IMR-90 (cell line): Measurements from ENCODE around the gene NRP2. TPM values are rescaled to one million over a fixed set of nuclear protein-coding genes. Genes with fewer than 3 reads are reported as not detected.

Experiments
- ATAC-seq: fragments of 200-7000 bp; cut with Tn5 transposase; 2 replicates; pipeline ENCODE4 v1.9.1; 2020; ENCODE audit warnings: low read depth, mild to moderate bottlenecking, moderate library complexity
- BruUV-seq: library from RNA; stranded (reverse); fragments of 400-500 nt; replicated peaks from 2 replicates; lab custom pipeline; 2021; lab: Mats Ljungman, UMichigan
- CTCF ChIA-PET: fragments of 300-600 bp; formaldehyde crosslinking; extraction: SDS; loops from one replicate; lab custom pipeline; 2021; ENCODE audit warnings: antibody characterized with exemption; lab: Yijun Ruan, JAX
- POLR2A ChIA-PET: fragments of 300-600 bp; sonication (Branson Sonifier 250); formaldehyde crosslinking; loops from one replicate; lab custom pipeline; 2022; ENCODE audit warnings: antibody characterized with exemption; ENCODE audit not compliant: unreplicated experiment; lab: Charles Lee
- DNase-seq: peaks from one replicate; pipeline ENCODE4 v3.0.0; 2013
- H2AFZ ChIP-seq: replicated peaks from 2 replicates; pipeline ENCODE3; 2013; ENCODE audit warnings: low read length, mild to moderate bottlenecking; ENCODE audit not compliant: poor library complexity
- H2AK5ac ChIP-seq: 2 replicates; pipeline ENCODE4 v1.6.1; 2013; ENCODE audit warnings: low read depth, low read length, inconsistent platforms
- H2AK9ac ChIP-seq: replicated peaks from 2 replicates; pipeline ENCODE3; 2013; ENCODE audit warnings: mild to moderate bottlenecking, low read depth, low read length, moderate library complexity; ENCODE audit not compliant: poor library complexity
- H2BK120ac ChIP-seq: 2 replicates; pipeline ENCODE4 v1.6.1; 2013; ENCODE audit warnings: low read depth, low read length, inconsistent platforms
- H2BK15ac ChIP-seq: 3 replicates; pipeline ENCODE4 v1.6.1; 2013; ENCODE audit warnings: low read depth, low read length, inconsistent platforms
- H2BK20ac ChIP-seq: 2 replicates; pipeline ENCODE4 v1.6.1; 2013; ENCODE audit warnings: low read depth, mild to moderate bottlenecking, inconsistent platforms, low read length, moderate library complexity
- H2BK5ac ChIP-seq: 2 replicates; pipeline ENCODE4 v1.6.1; 2013; ENCODE audit warnings: mild to moderate bottlenecking, low read depth, low read length, inconsistent platforms; ENCODE audit not compliant: poor library complexity, severe bottlenecking
- H3K14ac ChIP-seq: replicated peaks from 2 replicates; pipeline ENCODE4 v1.6.1; 2013; ENCODE audit warnings: low read depth, low read length, inconsistent platforms
- H3K18ac ChIP-seq: 2 replicates; pipeline ENCODE4 v1.6.1; 2013; ENCODE audit warnings: low read depth, low read length, control low read depth
- H3K23ac ChIP-seq: 2 replicates; pipeline ENCODE4 v1.6.1; 2013; ENCODE audit warnings: low read depth, low read length, inconsistent platforms
- H3K27ac ChIP-seq: 2 replicates; pipeline ENCODE4 v1.5.1; 2013; ENCODE audit warnings: mild to moderate bottlenecking, control low read depth, low read length; ENCODE audit not compliant: insufficient read depth
- H3K27me3 ChIP-seq: 2 replicates; pipeline ENCODE4 v1.6.1; 2013; ENCODE audit warnings: low read length; ENCODE audit not compliant: control insufficient read depth, insufficient read depth
- H3K36me3 ChIP-seq: 2 replicates; pipeline ENCODE4 v1.6.1; 2013; ENCODE audit warnings: low read length, mixed read lengths; ENCODE audit not compliant: control insufficient read depth, insufficient read depth
- H3K4ac ChIP-seq: 2 replicates; pipeline ENCODE4 v1.6.1; 2013; ENCODE audit warnings: low read depth, low read length, inconsistent platforms
- H3K4me1 ChIP-seq: 2 replicates; pipeline ENCODE4 v1.6.1; 2013; ENCODE audit warnings: low read length, mixed read lengths; ENCODE audit not compliant: control insufficient read depth, insufficient read depth
- H3K4me2 ChIP-seq: 2 replicates; pipeline ENCODE4 v1.6.1; 2013; ENCODE audit warnings: low read depth, mild to moderate bottlenecking, control low read depth, low read length, moderate library complexity
- H3K4me3 ChIP-seq: 2 replicates; pipeline ENCODE4 v1.5.1; 2013; ENCODE audit warnings: low read depth, mild to moderate bottlenecking, control low read depth, low read length, moderate library complexity; ENCODE audit not compliant: insufficient read depth
- H3K56ac ChIP-seq: 2 replicates; pipeline ENCODE4 v1.6.1; 2013; ENCODE audit warnings: low read length, inconsistent platforms; ENCODE audit not compliant: insufficient read depth; ENCODE audit errors: extremely low read depth
- H3K79me1 ChIP-seq, 2 experiments: 2 replicates each; pipeline ENCODE4 v1.6.1; 2013; ENCODE audit warnings: low read length in 2 of 2, inconsistent platforms in 1 of 2, low read depth in 1 of 2
- H3K9ac ChIP-seq: 2 replicates; pipeline ENCODE4 v1.6.1; 2013; ENCODE audit warnings: low read depth, low read length, control low read depth
- H3K9me1 ChIP-seq: 2 replicates; pipeline ENCODE4 v1.6.1; 2013; ENCODE audit warnings: low read length, inconsistent platforms; ENCODE audit not compliant: insufficient read depth
- H3K9me3 ChIP-seq: 2 replicates; pipeline ENCODE4 v1.6.1; 2013; ENCODE audit warnings: low read length; ENCODE audit not compliant: control insufficient read depth, insufficient read depth
- H4K20me1 ChIP-seq: 2 replicates; pipeline ENCODE4 v1.6.1; 2013; ENCODE audit warnings: low read length, inconsistent platforms; ENCODE audit not compliant: insufficient read depth
- H4K5ac ChIP-seq: 2 replicates; pipeline ENCODE4 v1.6.1; 2013; ENCODE audit warnings: mild to moderate bottlenecking, low read depth, low read length, control low read depth
- H4K8ac ChIP-seq, 2 experiments: 2 replicates each; pipeline ENCODE4 v1.6.1; 2013; ENCODE audit warnings: low read depth in 2 of 2, low read length in 2 of 2, control low read depth in 1 of 2, inconsistent platforms in 1 of 2
- H4K91ac ChIP-seq: 2 replicates; pipeline ENCODE4 v1.6.1; 2013; ENCODE audit warnings: low read depth, low read length, inconsistent platforms; ENCODE audit not compliant: insufficient read depth
- BHLHE40 ChIP-seq: fragments of 150-350 bp; IDR thresholded peaks from 2 replicates; pipeline ENCODE4 v1.6.1; 2016; ENCODE audit warnings: mild to moderate bottlenecking, low read depth, low read length
- CEBPB ChIP-seq: IDR thresholded peaks from 2 replicates; pipeline ENCODE4 v1.6.1; 2012; ENCODE audit warnings: low read depth, low read length, improper control_type of control experiment
- CHD1 ChIP-seq: IDR thresholded peaks from 2 replicates; pipeline ENCODE4 v1.6.1; 2012; ENCODE audit warnings: low read depth, low read length, improper control_type of control experiment
- ELK1 ChIP-seq: fragments of 150-350 bp; IDR thresholded peaks from 2 replicates; pipeline ENCODE4 v1.6.1; 2016; ENCODE audit warnings: low read depth, mild to moderate bottlenecking, low read length, moderate library complexity, borderline replicate concordance
- FOS ChIP-seq: fragments of 150-350 bp; IDR thresholded peaks from 2 replicates; pipeline ENCODE4 v1.6.1; 2016; ENCODE audit warnings: low read depth, low read length
- MAFK ChIP-seq: IDR thresholded peaks from 2 replicates; pipeline ENCODE4 v1.6.1; 2012; ENCODE audit warnings: low read depth, low read length, improper control_type of control experiment
- MAZ ChIP-seq: IDR thresholded peaks from 2 replicates; pipeline ENCODE4 v1.6.1; 2012; ENCODE audit warnings: low read depth, mild to moderate bottlenecking, low read length, improper control_type of control experiment, moderate library complexity, borderline replicate concordance
- MXI1 ChIP-seq: IDR thresholded peaks from 2 replicates; pipeline ENCODE4 v1.6.1; 2012; ENCODE audit warnings: low read depth, mild to moderate bottlenecking, low read length, moderate library complexity, borderline replicate concordance
- NFE2L2 ChIP-seq: fragments of 150-350 bp; IDR thresholded peaks from 2 replicates; pipeline ENCODE4 v1.6.1; 2016; ENCODE audit warnings: low read depth, mild to moderate bottlenecking, low read length
- POLR2A ChIP-seq: IDR thresholded peaks from 2 replicates; pipeline ENCODE4 v1.6.1; 2012; ENCODE audit warnings: mild to moderate bottlenecking, low read depth, low read length
- RAD21 ChIP-seq: IDR thresholded peaks from 2 replicates; pipeline ENCODE4 v1.6.1; 2012; ENCODE audit warnings: low read length, improper control_type of control experiment
- RCOR1 ChIP-seq: IDR thresholded peaks from 2 replicates; pipeline ENCODE4 v1.6.1; 2012; ENCODE audit warnings: mild to moderate bottlenecking, low read length, improper control_type of control experiment; ENCODE audit not compliant: insufficient replicate concordance
- RFX5 ChIP-seq: IDR thresholded peaks from 2 replicates; pipeline ENCODE4 v1.8.0; 2012; ENCODE audit warnings: low read depth, mild to moderate bottlenecking, low read length, moderate library complexity
- SMC3 ChIP-seq: fragments of 150-350 bp; IDR thresholded peaks from 2 replicates; pipeline ENCODE4 v1.6.1; 2016; ENCODE audit warnings: low read depth, mild to moderate bottlenecking, antibody characterized with exemption, low read length, moderate library complexity
- WGBS, 2 experiments: methylation state at CpG; one replicate each; pipeline versions ENCODE4 v1.1.5 to v1.1.7; 2013; ENCODE audit warnings: missing lambda C conversion rate in 2 of 2; ENCODE audit not compliant: insufficient read length in 1 of 2; ENCODE audit errors: extremely low coverage in 2 of 2; 5-methylcytosine and 5-hydroxymethylcytosine counted together
- dilution Hi-C: fragments of 300-500 bp; cut with HindIII; formaldehyde crosslinking; loops from one replicate; pipeline ENCODE4 v1.14.3; 2018; ENCODE audit warnings: low sequenced_read_pairs; ENCODE audit not compliant: unreplicated experiment
- in situ Hi-C: fragments of 300-500 bp; cut with MboI; formaldehyde crosslinking; loops from 3 replicates; pipeline ENCODE4 v1.14.3; 2019; ENCODE audit warnings: low sequenced_read_pairs, inconsistent platforms, mixed read lengths
- intact Hi-C: fragments of 100-400 bp; cut with micrococcal nuclease; formaldehyde crosslinking; loops from 2 replicates; pipeline ENCODE4 v1.10.0; 2022
- polyA plus RNA-seq, 3 experiments: library from polyadenylated mRNA; depleted of rRNA; stranded (reverse); fragments of >200 nt; gene quantifications; 2 replicates each; pipeline ENCODE4 v1.2.3, GENCODE V29; 2012; ENCODE audit warnings: low replicate concordance in 1 of 3
- total RNA-seq: library from RNA; depleted of rRNA; stranded (reverse); fragments of >200 nt; gene quantifications from 2 replicates; pipeline ENCODE4 v1.2.3, GENCODE V29; 2012
- TF ChIP-seq, protein P1 (sequence below): fragments of 150-350 bp; IDR thresholded peaks from 2 replicates; pipeline ENCODE4 v1.6.1; 2017; ENCODE audit warnings: mild to moderate bottlenecking, antibody characterized with exemption, low read length, low read depth
- TF ChIP-seq, protein P2 (sequence below): conservative IDR thresholded peaks from 2 replicates; pipeline ENCODE4 v1.5.1; 2012; ENCODE audit warnings: mild to moderate bottlenecking, low read depth, low read length, improper control_type of control experiment

NRP2 gene
- total and polyA plus RNA-seq, 2 of the 4 experiments (the other 2 are of a cell fraction) = 46.4 to 51.3 TPM

DNA sequence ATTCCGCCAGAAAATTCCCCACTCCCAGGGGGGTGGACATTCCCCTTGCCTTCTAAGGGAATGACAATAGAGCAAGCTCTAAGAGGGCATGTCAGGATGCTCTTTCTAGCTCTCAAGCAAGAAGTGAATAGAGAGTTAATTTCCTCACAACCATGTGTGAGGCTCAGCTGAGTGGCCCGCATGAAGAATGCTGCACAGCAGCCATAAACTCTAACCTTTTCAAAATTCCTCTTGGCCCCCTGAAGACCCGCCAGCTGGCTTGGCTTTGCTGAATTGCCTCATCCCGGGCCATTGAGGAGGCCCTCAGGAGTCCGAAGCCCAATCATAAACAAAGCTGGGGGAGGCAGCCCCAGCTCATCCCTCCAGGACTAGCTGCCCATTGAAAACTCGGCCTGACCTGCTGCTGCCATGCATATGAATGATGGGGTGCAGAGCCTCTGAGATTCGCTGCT, 38.2 kb downstream of the NRP2 start:
- no peak for TF ChIP-seq MXI1
- no peak for TF ChIP-seq NFE2L2
- TF ChIP-seq ELK1 = no peak
- no peak for TF ChIP-seq MAZ
- TF ChIP-seq FOS = no peak
- TF ChIP-seq CEBPB = no peak
- no peak for TF ChIP-seq SMC3
- no peak for TF ChIP-seq BHLHE40
- TF ChIP-seq RCOR1 = no peak
- no peak for TF ChIP-seq MAFK
- no peak for TF ChIP-seq RAD21
- TF ChIP-seq POLR2A = no peak
- TF ChIP-seq, protein P1, sequence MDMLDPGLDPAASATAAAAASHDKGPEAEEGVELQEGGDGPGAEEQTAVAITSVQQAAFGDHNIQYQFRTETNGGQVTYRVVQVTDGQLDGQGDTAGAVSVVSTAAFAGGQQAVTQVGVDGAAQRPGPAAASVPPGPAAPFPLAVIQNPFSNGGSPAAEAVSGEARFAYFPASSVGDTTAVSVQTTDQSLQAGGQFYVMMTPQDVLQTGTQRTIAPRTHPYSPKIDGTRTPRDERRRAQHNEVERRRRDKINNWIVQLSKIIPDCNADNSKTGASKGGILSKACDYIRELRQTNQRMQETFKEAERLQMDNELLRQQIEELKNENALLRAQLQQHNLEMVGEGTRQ = no peak
- TF ChIP-seq RFX5 = no peak
- TF ChIP-seq CHD1 = no peak
- TF ChIP-seq, protein P2, sequence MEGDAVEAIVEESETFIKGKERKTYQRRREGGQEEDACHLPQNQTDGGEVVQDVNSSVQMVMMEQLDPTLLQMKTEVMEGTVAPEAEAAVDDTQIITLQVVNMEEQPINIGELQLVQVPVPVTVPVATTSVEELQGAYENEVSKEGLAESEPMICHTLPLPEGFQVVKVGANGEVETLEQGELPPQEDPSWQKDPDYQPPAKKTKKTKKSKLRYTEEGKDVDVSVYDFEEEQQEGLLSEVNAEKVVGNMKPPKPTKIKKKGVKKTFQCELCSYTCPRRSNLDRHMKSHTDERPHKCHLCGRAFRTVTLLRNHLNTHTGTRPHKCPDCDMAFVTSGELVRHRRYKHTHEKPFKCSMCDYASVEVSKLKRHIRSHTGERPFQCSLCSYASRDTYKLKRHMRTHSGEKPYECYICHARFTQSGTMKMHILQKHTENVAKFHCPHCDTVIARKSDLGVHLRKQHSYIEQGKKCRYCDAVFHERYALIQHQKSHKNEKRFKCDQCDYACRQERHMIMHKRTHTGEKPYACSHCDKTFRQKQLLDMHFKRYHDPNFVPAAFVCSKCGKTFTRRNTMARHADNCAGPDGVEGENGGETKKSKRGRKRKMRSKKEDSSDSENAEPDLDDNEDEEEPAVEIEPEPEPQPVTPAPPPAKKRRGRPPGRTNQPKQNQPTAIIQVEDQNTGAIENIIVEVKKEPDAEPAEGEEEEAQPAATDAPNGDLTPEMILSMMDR = no peak
- Histone ChIP-seq H2BK120ac (no peak overlapping the region; the same call in 1 of the 2 replicates), H2AK9ac (no peak overlapping the region), H3K4me3 (no peak overlapping the region), H3K14ac (no peak overlapping the region), H2BK5ac (no peak overlapping the region), H2AFZ (no peak overlapping the region), H3K18ac (no peak overlapping the region), H3K79me1 (peaks cover 4 to 11% of the 10 kb centered on the region in 2 experiments; a peak in 3 of 4 replicates), H4K91ac (no peak overlapping the region), H2BK20ac (no peak overlapping the region), H3K4ac (peak overlapping the region; percentile 25), H3K9me1 (peaks cover 9% of the 10 kb centered on the region), H4K8ac (no peak overlapping the region), H3K4me1 (peaks cover 7% of the 10 kb centered on the region), H2BK15ac (no peak overlapping the region), H3K36me3 (peaks cover 45% of the 10 kb centered on the region), H3K23ac (no peak overlapping the region), H3K27me3 (no peaks in the 10 kb centered on the region), H2AK5ac (no peak overlapping the region), H4K20me1 (no peaks in the 10 kb centered on the region), H3K4me2 (no peak overlapping the region), H3K56ac (no peak overlapping the region), H4K5ac (no peak overlapping the region), H3K9me3 (no peaks in the 10 kb centered on the region), H3K9ac (no peak overlapping the region), H3K27ac (no peak overlapping the region)
- BruUV-seq = no TSS peak
- ChIA-PET CTCF (interaction anchor here (0.6 to 2.9 kb wide), 5 partner anchors 11 to 418 kb away, joined by 3 to 9 read pairs (median 4); no protein-coding TSS in a partner anchor), POLR2A (no interaction called here)
- dilution Hi-C loops = no loop called here
- intact Hi-C loops = no loop called here
- no CpG with 5 or more reads among the region's 7 CpGs for WGBS, 2 experiments
- ATAC-seq = no peak; the same call in 1 of the 2 replicates
- in situ Hi-C loops = no loop called here
- DNase-seq = no peak
